HG02938 (cell line): Measurements from ENCODE around the gene HOXB5.

Experiments used
- ATAC-seq: cut with Tn5 transposase; IDR thresholded peaks from one replicate; pipeline ENCODE4 v1.9.1; 2021; ENCODE audit warnings: mild to moderate bottlenecking, moderate library complexity; ENCODE audit not compliant: unreplicated experiment

The HOXB5 gene

GRCh38 chr17:48605409-48605919 is 11.9 kb upstream of the HOXB5 start:
- ATAC-seq, result no peak

- ATAC-seq, result no peak
These were observed 11.3 kb upstream of the HOXB5 start, which contains the start of gene HOXB6 for GRCh38 chr17:48604770-48605329. Gene HOXB6, minus strand, starts transcription at chr17:48604986. Its CDS starts 6,836 bp downstream, at chr17:48598150.

GRCh38 chr17:48603959-48604769 is 10.6 kb upstream of the HOXB5 start:
- ATAC-seq, result no peak

GRCh38 chr17:48601539-48602425 is 8.2 kb upstream of the HOXB5 start:
- no peak for ATAC-seq

GRCh38 chr17:48601207-48601538 is 7.6 kb upstream of the HOXB5 start:
- ATAC-seq, result no peak

GRCh38 chr17:48600244-48601098 is 6.9 kb upstream of the HOXB5 start:
- no peak for ATAC-seq

GRCh38 chr17:48599354-48599753 is 5.8 kb upstream of the HOXB5 start:
- ATAC-seq, result no peak

- ATAC-seq, result no peak
These were observed 5.2 kb upstream of the HOXB5 start for GRCh38 chr17:48598736-48599135.

- ATAC-seq, result no peak
These were observed 4.4 kb upstream of the HOXB5 start for GRCh38 chr17:48597778-48598631.

GRCh38 chr17:48597528-48597777 is 3.9 kb upstream of the HOXB5 start:
- no peak for ATAC-seq

GRCh38 chr17:48596735-48597527 is 3.4 kb upstream of the HOXB5 start:
- no peak for ATAC-seq

- ATAC-seq, result no peak
These were observed 2.6 kb upstream of the HOXB5 start for GRCh38 chr17:48596000-48596734.

- no peak for ATAC-seq
These were observed 1.9 kb upstream of the HOXB5 start for GRCh38 chr17:48595278-48595999.

GRCh38 chr17:48594538-48595277 is 1.1 kb upstream of the HOXB5 start:
- no peak for ATAC-seq

GRCh38 chr17:48593840-48594537 is 410 bp upstream of the HOXB5 start:
- no peak for ATAC-seq

- no peak for ATAC-seq
These were observed 1.0 kb downstream of the HOXB5 start for GRCh38 chr17:48592577-48592976.
